PC-3 (cell line): ENCODE results near the gene TOB2. TPM values are rescaled to one million over a fixed set of nuclear protein-coding genes. Genes with fewer than 3 reads are reported as not detected.

Source experiments
- ATAC-seq: fragments of 200-7000 bp; cut with Tn5 transposase; 2 replicates; pipeline ENCODE4 v1.9.1; 2020; ENCODE audit warnings: mild to moderate bottlenecking, moderate library complexity
- BruUV-seq: library from RNA; stranded (reverse); fragments of 400-500 nt; replicated peaks from 2 replicates; lab custom pipeline; 2021; lab: Mats Ljungman, UMichigan
- CTCF ChIA-PET: fragments of 300-600 bp; sonication (Branson Sonifier 250); formaldehyde crosslinking; loops from one replicate; lab custom pipeline; 2022; ENCODE audit warnings: antibody characterized with exemption; lab: Charles Lee
- POLR2A ChIA-PET: fragments of 300-600 bp; sonication (Branson Sonifier 250); formaldehyde crosslinking; loops from one replicate; lab custom pipeline; 2022; ENCODE audit warnings: antibody characterized with exemption; ENCODE audit not compliant: unreplicated experiment; lab: Charles Lee
- DNase-seq: peaks from one replicate; pipeline ENCODE4 v3.0.0-alpha.2; 2015
- H2AFZ ChIP-seq: fragments of 300-600 bp; sonication (generic); 2 replicates; pipeline ENCODE4 v1.6.0; 2016; ENCODE audit warnings: antibody characterized with exemption, low read length
- H3F3A ChIP-seq: fragments of 300-600 bp; sonication (generic); one replicate; pipeline ENCODE4 v1.6.0; 2017; ENCODE audit warnings: antibody characterized with exemption, low read length, control low read depth, mild to moderate bottlenecking; ENCODE audit not compliant: unreplicated experiment
- H3K27ac ChIP-seq: fragments of 300-600 bp; sonication (generic); 2 replicates; pipeline ENCODE4 v1.5.1; 2016; ENCODE audit warnings: mild to moderate bottlenecking, low read length
- H3K27me3 ChIP-seq: fragments of 300-600 bp; sonication (generic); 2 replicates; pipeline ENCODE4 v1.6.1; 2016; ENCODE audit warnings: low read length, mixed read lengths
- H3K36me3 ChIP-seq: fragments of 300-600 bp; sonication (generic); 2 replicates; pipeline ENCODE4 v1.6.1; 2016; ENCODE audit warnings: low read depth, mixed run types, low read length, mixed read lengths
- H3K4me1 ChIP-seq: fragments of 300-600 bp; sonication (generic); 2 replicates; pipeline ENCODE4 v1.5.1; 2016; ENCODE audit warnings: low read length; ENCODE audit not compliant: insufficient read depth
- H3K4me2 ChIP-seq: fragments of 300-600 bp; sonication (generic); 2 replicates; pipeline ENCODE4 v1.6.0; 2016; ENCODE audit warnings: low read length
- H3K4me3 ChIP-seq: fragments of 300-600 bp; sonication (generic); 2 replicates; pipeline ENCODE4 v1.5.1; 2016; ENCODE audit warnings: mild to moderate bottlenecking, low read length, mixed read lengths
- H3K79me2 ChIP-seq: fragments of 300-600 bp; sonication (generic); 2 replicates; pipeline ENCODE4 v1.6.1; 2017; ENCODE audit warnings: low read length, mixed read lengths
- H3K9ac ChIP-seq: fragments of 300-600 bp; sonication (generic); 2 replicates; pipeline ENCODE4 v1.6.0; 2016; ENCODE audit warnings: mild to moderate bottlenecking, low read length
- H3K9me2 ChIP-seq: fragments of 300-600 bp; sonication (generic); replicated peaks from 2 replicates; pipeline ENCODE4 v1.6.1; 2016; ENCODE audit warnings: mixed run types, low read length, mixed read lengths
- H3K9me3 ChIP-seq: fragments of 300-600 bp; sonication (generic); 2 replicates; pipeline ENCODE4 v1.6.1; 2016; ENCODE audit warnings: low read length, mixed read lengths
- H4K20me1 ChIP-seq: fragments of 300-600 bp; sonication (generic); 2 replicates; pipeline ENCODE4 v1.6.1; 2016; ENCODE audit warnings: low read length, mixed read lengths
- CTCF ChIP-seq: fragments of 300-600 bp; sonication (generic); conservative IDR thresholded peaks from 2 replicates; pipeline ENCODE4 v1.5.1; 2017; ENCODE audit warnings: antibody characterized with exemption, low read depth, mild to moderate bottlenecking, low read length
- EZH2 ChIP-seq: fragments of 300-600 bp; sonication (generic); IDR thresholded peaks from one replicate; pipeline ENCODE4 v1.6.1; 2017; ENCODE audit warnings: antibody characterized with exemption, mild to moderate bottlenecking, low read length; ENCODE audit not compliant: unreplicated experiment
- EZH2phosphoT487 ChIP-seq: fragments of 300-600 bp; sonication (generic); IDR thresholded peaks from 2 replicates; pipeline ENCODE4 v1.6.1; 2018; ENCODE audit warnings: mild to moderate bottlenecking, antibody characterized with exemption, low read length, borderline replicate concordance
- intact Hi-C: fragments of 100-400 bp; cut with micrococcal nuclease; formaldehyde crosslinking; loops from 2 replicates; pipeline ENCODE4 v1.9.0; 2023
- total RNA-seq: library from RNA; depleted of rRNA; stranded (reverse); fragments of >200 nt; gene quantifications from 2 replicates; pipeline ENCODE4 v1.2.3, GENCODE V29; 2014

Gene TOB2
- total RNA-seq, 1 experiment from 2014 or later: 12.8 TPM

DNA sequence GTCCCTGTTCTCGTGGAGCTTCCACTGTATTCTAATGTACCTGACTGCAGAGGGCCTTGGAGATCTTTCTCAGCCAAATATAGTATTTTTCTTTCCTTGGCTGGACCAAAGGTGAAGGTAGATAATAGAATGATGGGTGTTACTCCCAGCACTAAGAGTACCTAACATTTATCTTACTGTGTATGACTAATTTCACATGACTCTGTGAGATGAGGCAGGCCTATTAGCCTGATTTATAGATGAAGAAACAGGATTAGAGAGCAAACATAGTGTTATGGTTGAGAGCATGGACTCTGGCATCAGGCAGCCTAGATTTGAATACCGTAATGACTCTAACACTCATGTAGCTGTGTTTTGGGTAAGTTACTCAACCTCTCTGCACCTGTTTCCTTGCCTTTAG is 25.0 kb upstream of the TOB2 start:
- Histone ChIP-seq H3K9me3 (no peaks in the 10 kb centered on the region), H3K9ac (no peak overlapping the region), H2AFZ (no peak overlapping the region), H3K4me1 (peaks cover 23% of the 10 kb centered on the region), H3K4me2 (0 out of 2 replicates have a peak overlapping the region, but pooled peaks have one; percentile 15), H4K20me1 (no peaks in the 10 kb centered on the region), H3K27me3 (no peaks in the 10 kb centered on the region), H3K79me2 (peaks cover 90% of the 10 kb centered on the region), H3K36me3 (peaks cover 14% of the 10 kb centered on the region), H3F3A (no peaks in the 10 kb centered on the region), H3K27ac (no peak overlapping the region), H3K9me2 (no peaks in the 10 kb centered on the region), H3K4me3 (no peak overlapping the region)
- no peak for DNase-seq
- CTCF ChIA-PET: no interaction called here
- BruUV-seq: no TSS peak
- TF ChIP-seq CTCF (no peak), EZH2phosphoT487 (no peak), EZH2 (no peak)
- intact Hi-C loops: no loop called here
- ATAC-seq: no peak
- POLR2A ChIA-PET: no interaction called here

DNA sequence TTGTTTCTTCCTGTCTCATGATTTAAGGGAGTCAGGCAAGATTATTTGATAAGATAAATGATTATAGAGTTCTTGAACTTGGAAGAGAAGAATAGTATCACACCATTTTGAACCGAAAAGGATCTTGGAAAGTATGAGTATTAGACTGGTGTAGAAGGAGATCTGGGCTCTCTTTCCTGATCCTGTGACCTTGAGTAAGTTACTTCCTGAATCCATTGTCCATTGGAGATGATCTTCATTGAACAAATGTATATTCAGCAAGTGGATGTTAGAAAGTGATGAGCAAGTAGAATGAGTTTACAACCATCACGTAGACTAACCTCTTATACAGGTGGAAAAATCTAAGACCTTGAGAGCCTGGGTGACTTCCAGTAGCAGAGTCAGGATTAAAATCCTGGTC is 24.3 kb upstream of the TOB2 start:
- Histone ChIP-seq H3K27ac (no peak overlapping the region), H2AFZ (no peak overlapping the region), H3K9ac (no peak overlapping the region), H3K4me1 (peaks cover 23% of the 10 kb centered on the region), H4K20me1 (no peaks in the 10 kb centered on the region), H3K4me2 (peak overlapping the region; percentile 92), H3K36me3 (peaks cover 20% of the 10 kb centered on the region), H3K9me3 (no peaks in the 10 kb centered on the region), H3F3A (no peaks in the 10 kb centered on the region), H3K79me2 (peaks cover 92% of the 10 kb centered on the region), H3K4me3 (peak overlapping the region; percentile 32; the same call in 1 of the 2 replicates), H3K27me3 (no peaks in the 10 kb centered on the region), H3K9me2 (no peaks in the 10 kb centered on the region)
- DNase-seq: no peak
- ChIA-PET POLR2A (no interaction called here), CTCF (no interaction called here)
- no peak for ATAC-seq
- intact Hi-C loops: no loop called here
- TF ChIP-seq EZH2phosphoT487: no peak
- no TSS peak for BruUV-seq

DNA sequence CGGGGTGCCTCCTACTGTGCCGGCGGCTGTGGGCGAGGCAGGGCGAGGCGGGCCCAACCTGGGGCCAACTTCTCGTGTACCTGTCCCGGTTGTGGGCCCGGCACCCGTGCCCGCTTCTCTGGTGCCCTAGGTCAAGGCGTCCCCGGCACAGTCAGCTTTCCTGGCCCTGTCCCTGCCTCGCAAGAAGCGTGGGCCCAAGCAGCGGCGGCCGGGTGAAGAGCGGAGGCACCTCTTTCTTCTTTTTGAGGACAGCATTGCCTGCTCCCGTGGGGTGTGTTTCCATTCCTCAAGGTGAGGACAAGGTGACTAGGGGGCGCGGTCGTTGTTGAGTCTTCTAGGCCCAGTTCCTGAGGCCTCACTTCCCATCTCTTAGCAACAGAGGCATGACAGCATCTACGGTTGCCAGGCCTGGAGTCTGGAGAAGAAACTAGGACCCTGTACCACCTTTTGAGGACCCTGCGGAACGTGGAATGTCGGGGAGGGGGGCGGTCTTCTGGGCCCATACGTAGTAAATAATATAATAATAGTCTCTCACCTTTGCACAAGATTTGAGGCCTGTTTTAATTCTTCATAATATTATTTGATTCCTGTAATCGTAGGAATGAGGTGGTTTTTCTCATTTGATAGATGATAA is 22.7 kb upstream of the TOB2 start:
- Histone ChIP-seq H2AFZ (peak overlapping the region; percentile 76), H4K20me1 (no peaks in the 10 kb centered on the region), H3K27me3 (no peaks in the 10 kb centered on the region), H3K36me3 (peaks cover 28% of the 10 kb centered on the region), H3K4me2 (peak overlapping the region; percentile 92), H3K9ac (peak overlapping the region; percentile 88), H3F3A (no peaks in the 10 kb centered on the region), H3K79me2 (peaks cover 86% of the 10 kb centered on the region), H3K27ac (peak overlapping the region; percentile 76), H3K9me3 (no peaks in the 10 kb centered on the region), H3K4me1 (peaks cover 23% of the 10 kb centered on the region), H3K4me3 (peak overlapping the region; percentile 95), H3K9me2 (no peaks in the 10 kb centered on the region)
- intact Hi-C loops: no loop called here
- ChIA-PET CTCF (interaction anchor here (1.1 kb wide), 1 partner anchor 66 kb away, joined by 4 read pairs; no protein-coding TSS in a partner anchor), POLR2A (interaction anchor here (0.6 kb wide), 1 partner anchor 23 kb away, joined by 3 read pairs; the partner anchor contains the start of gene TOB2)
- DNase-seq: peak; percentile 10
- peak; percentile 21 for ATAC-seq
- BruUV-seq: TSS peak; percentile 58
- TF ChIP-seq EZH2phosphoT487 (no peak), EZH2 (no peak)
